Activated gamma-delta T cell treated with Interleukin-2 at 50 U/mL for 16 hours (primary cell): ENCODE measurements around the gene DBNL.

Source experiments
- DNase-seq: peaks from one replicate; pipeline ENCODE4 v3.0.0-alpha.2; 2020

Gene DBNL

DNA sequence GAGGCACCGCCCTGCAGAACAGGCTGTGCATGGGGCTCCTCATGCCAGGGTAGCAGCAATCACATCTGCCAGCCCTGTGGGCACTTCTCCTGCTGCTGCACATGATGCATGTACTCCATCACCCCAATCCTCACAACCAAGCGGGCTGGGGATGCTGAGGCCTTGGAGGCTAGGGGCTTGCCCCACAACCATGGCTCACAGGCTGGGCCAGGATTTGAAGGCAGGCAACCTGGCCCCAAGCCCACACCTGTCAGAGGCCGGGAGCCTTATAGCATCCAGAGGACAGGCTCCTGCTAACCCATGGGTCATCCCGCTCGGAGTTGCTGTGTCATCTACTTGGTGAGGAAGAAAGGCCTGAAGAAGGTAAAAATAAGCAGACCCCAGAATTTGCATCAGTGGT, 35.6 kb downstream of the DBNL start:
- DNase-seq, result no peak

DNA sequence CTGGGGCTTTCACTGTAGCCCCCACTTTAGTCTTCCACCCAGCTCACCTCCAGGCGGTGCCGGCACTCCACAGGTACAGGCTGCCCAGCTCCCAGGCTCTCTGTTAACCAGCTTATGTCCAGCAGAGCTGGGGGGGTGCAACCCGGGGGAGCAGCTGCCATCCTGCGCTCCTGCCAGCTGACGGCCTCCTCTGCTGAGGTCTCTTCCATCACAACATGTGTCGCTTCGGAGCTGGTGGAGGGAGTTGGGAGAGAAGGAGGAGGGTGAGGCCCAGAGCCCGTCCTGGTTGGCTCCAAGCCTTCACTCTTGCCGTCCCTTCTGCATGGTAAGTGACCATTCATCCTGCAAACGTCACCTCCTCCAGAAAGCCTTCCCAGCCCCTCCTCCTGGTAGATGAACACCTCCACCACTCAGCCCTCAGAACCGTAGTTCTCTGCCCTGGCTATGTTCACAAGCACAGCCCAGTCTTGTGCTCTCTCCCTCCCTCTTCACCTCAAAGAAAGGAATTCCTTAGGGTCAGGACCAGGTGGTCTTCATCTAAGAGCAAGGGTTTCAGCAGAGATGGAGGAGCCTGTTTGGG, 36.3 kb downstream of the DBNL start:
- no peak for DNase-seq

- no peak for DNase-seq
Observed at GRCh38 chr7:44081266-44081748, 36.8 kb downstream of the DBNL start.

DNA sequence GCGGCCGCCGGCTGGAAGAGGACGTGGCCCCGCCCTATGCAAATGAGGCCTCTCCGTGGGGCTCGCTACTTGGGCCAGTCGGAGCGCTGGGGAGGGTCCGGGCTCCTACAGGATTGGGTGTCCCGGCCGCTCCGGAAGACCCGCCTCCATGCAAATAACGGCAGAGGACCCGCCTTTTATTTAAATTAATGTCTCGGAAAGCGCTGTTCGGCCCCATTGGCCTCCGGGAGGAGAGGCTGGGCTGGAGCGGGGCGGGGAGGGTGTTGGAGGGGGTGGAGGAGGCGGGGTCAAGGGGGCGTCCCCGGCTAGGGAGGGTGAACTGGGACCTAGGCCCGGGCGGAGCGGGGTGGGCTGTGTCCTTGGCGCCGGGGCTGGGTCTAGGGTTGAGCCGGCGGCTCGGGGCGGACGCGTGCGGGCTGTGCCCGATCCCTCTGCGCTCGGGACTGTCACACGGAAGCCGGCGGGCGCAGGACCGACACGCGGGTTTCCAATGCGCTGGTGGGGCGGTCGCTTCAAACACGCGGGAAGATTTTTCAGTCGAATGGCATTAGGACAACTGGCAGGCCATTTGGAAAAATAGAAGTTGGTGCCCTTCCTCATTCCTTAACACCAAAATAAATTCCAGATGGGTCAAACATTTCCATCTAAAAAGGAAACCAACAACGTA, 38.2 kb downstream of the DBNL start:
- DNase-seq, result peak; percentile 97

- DNase-seq, result no peak
Observed at GRCh38 chr7:44083796-44084195, 39.3 kb downstream of the DBNL start.

DNA sequence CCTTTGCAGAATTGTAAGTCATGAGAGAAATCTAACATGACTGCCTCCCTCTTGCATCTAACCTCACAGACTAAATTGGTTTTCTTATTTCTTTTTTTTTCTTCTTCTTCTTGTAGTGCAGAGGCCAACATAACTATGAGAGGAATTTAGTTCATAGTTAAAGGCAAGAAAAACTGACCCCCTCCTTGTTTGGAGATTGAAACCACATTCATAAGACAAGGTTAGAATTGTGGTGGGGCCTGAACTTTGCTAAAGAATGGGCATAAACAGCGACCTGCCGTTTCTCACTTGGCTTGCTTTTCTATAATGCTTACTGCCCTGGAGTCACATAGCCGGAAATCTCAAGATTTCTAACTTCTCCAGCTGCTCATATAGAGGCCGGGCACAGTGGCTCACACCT, 40.2 kb downstream of the DBNL start:
- DNase-seq, result no peak

DNA sequence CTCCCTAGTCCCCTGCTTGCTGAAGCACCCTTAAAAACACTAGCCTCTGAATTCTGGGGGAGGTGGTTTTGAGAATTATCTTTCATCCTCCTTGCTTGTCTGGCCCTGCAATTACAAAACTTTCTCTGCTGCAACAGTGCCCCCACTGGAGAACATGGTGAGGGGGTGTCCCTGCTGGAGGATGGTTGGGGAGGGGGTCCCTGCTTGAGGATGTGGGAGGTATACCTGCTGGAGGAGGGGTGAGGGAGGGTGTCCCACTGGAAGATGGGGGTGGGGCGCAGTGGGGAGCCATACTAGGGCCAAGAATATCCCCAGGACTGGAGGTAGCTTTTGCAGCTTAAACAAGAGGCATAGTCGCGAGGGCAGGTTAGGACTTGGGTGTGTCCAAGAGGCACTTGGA, 41.0 kb downstream of the DBNL start:
- no peak for DNase-seq

- DNase-seq, result no peak
Observed at GRCh38 chr7:44086627-44087026, 42.1 kb downstream of the DBNL start.

- no peak for DNase-seq
Observed at GRCh38 chr7:44087911-44088838, 43.7 kb downstream of the DBNL start.

DNA sequence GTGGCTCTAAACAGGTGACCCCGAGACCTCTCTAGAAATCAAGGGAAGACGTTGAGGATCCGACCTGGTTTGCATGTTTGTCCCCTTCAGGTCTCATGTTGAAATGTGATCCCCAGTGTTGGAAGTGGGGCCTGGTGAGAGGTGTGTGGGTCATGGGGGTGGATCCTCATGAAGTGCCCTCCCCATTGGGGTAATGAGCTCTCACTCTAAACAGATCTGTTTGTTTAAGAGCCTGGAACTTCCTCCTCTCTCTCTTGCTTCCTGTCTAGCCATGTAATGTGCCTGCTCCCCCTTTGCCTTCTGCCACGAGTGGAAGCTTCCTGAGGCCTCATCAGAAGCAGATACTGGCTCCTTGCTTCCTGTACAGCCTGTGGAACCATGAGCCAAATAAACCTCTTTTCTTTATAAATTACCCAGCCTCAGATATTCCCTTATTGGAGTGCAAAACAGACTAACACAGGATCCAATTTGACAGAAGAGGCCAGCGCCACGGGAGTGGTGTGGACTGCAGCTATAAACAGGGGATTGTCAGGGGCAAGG, 48.7 kb downstream of the DBNL start:
- DNase-seq, result no peak

GRCh38 chr7:44094365-44094764, 49.9 kb downstream of the DBNL start:
- DNase-seq, result no peak

- DNase-seq, result no peak
Observed at GRCh38 chr7:44094883-44095592, 50.5 kb downstream of the DBNL start.

DNA sequence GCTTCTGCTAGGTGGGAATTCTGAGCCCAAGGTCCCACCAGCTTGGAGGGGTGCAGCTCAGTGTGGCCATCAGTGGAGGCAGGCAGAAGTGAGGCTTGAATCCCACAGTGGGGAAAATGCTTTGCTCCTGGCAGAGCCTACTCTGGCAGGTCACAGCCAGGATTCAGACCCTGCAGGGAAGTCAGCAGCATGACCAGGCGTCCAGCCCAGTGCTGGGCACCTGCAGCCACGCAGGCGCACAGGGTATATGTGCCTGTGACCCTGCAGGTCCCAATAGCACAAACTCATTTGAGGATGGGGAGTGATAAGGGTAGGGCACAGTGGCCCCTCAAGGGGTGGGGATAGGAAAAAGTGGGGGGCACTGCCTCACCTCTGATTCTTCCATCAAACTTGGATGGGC, 51.3 kb downstream of the DBNL start:
- DNase-seq, result no peak

DNA sequence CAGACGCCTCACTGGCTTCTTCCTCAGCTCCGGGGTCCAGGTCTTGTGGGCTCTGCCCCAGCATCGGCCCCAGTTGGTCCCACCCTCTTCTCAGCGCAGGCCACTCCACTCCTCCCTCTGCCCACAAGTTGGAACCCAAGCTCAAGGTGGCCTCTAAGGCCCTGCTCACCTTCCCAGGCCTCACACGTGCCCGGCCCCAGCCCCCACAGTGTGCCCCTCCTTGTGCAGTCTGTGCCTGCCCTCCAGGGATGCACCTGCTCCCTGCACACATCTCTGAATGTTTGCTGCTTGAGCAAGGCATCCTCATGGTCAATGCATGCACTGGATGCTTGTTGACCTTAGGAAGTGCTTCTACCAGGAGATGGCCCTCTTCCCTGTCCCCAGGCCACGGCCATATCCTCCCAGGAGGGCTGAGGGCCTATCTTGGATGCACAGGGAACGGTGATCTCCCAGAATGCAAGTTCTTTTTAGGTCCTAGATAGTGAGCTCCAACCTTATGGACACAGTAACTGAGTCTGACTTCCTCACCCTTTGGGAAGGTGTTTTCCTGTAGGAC, 51.9 kb downstream of the DBNL start:
- no peak for DNase-seq

- DNase-seq, result no peak
Observed at GRCh38 chr7:44097064-44097932, 52.8 kb downstream of the DBNL start.

GRCh38 chr7:44098092-44099068, 53.9 kb downstream of the DBNL start:
- DNase-seq, result no peak

GRCh38 chr7:44099669-44100068, 55.2 kb downstream of the DBNL start:
- no peak for DNase-seq

- DNase-seq, result no peak
Observed at GRCh38 chr7:44100458-44101302, 56.2 kb downstream of the DBNL start.

- DNase-seq, result no peak
Observed at GRCh38 chr7:44101303-44101965, 56.9 kb downstream of the DBNL start.
